ENCODE results near the gene MSMP.

Gene MSMP

GRCh38 chr9:35717132-35717870 is 36.8 kb downstream of the MSMP start:
- DNase-seq = no peak

- DNase-seq = no peak
Measured at GRCh38 chr9:35716230-35716629, 37.8 kb downstream of the MSMP start.

- DNase-seq = no peak
Measured at GRCh38 chr9:35714579-35715252, 39.4 kb downstream of the MSMP start.

GRCh38 chr9:35714123-35714522 is 40.0 kb downstream of the MSMP start:
- DNase-seq = no peak

- no peak for DNase-seq
Measured at GRCh38 chr9:35713578-35713977, 40.5 kb downstream of the MSMP start.

GRCh38 chr9:35712762-35713400 is 41.2 kb downstream of the MSMP start:
- DNase-seq = no peak

- DNase-seq = no peak
Measured at GRCh38 chr9:35711501-35712428, 42.3 kb downstream of the MSMP start.

- no peak for DNase-seq
Measured at GRCh38 chr9:35710818-35711500, 43.1 kb downstream of the MSMP start.

- no peak for DNase-seq
Measured at GRCh38 chr9:35708146-35708545, 45.9 kb downstream of the MSMP start.

- DNase-seq = no peak
Measured at GRCh38 chr9:35706951-35707350, 47.1 kb downstream of the MSMP start.

- DNase-seq = no peak
Measured at GRCh38 chr9:35705836-35706430, 48.1 kb downstream of the MSMP start.

- DNase-seq = no peak
Measured at GRCh38 chr9:35705372-35705771, 48.7 kb downstream of the MSMP start.

GRCh38 chr9:35703906-35704672 is 50.0 kb downstream of the MSMP start:
- no peak for DNase-seq

Measured in effector CD4-positive, alpha-beta T cell (primary cell).